GM18870 (cell line): ENCODE results near the gene NDOR1.

Experiments
- ATAC-seq: cut with Tn5 transposase; IDR thresholded peaks from one replicate; pipeline ENCODE4 v1.9.1; 2021; ENCODE audit warnings: moderate library complexity; ENCODE audit not compliant: unreplicated experiment

Gene NDOR1

GRCh38 chr9:137205126-137206069 is at the start of gene NDOR1, which contains the start of gene TMEM203:
Gene NDOR1 (plus strand): TSS chr9:137205700. CDS start chr9:137205778, 78 bp downstream.
Gene TMEM203 (minus strand): TSS chr9:137205648. CDS start chr9:137205414, 234 bp downstream.
- no peak for ATAC-seq

- ATAC-seq, result no peak
Measured at GRCh38 chr9:137156567-137157375, 48.7 kb upstream of the NDOR1 start.

- ATAC-seq, result no peak
Measured at GRCh38 chr9:137157618-137158415, 47.7 kb upstream of the NDOR1 start.

GRCh38 chr9:137158625-137159024 is 46.9 kb upstream of the NDOR1 start:
- no peak for ATAC-seq

GRCh38 chr9:137159105-137160053 is 46.1 kb upstream of the NDOR1 start:
- no peak for ATAC-seq

- no peak for ATAC-seq
Measured at GRCh38 chr9:137160054-137160425, 45.5 kb upstream of the NDOR1 start.

GRCh38 chr9:137160716-137161557 is 44.6 kb upstream of the NDOR1 start:
- no peak for ATAC-seq

GRCh38 chr9:137161558-137162486 is 43.7 kb upstream of the NDOR1 start:
- ATAC-seq, result no peak

GRCh38 chr9:137162505-137163364 is 42.8 kb upstream of the NDOR1 start:
- ATAC-seq, result no peak

GRCh38 chr9:137163365-137163715 is 42.2 kb upstream of the NDOR1 start:
- ATAC-seq, result no peak

- ATAC-seq, result no peak
Measured at GRCh38 chr9:137163805-137164204, 41.7 kb upstream of the NDOR1 start.

GRCh38 chr9:137164370-137165249 is 40.9 kb upstream of the NDOR1 start:
- ATAC-seq, result no peak

- no peak for ATAC-seq
Measured at GRCh38 chr9:137165250-137165836, 40.2 kb upstream of the NDOR1 start.

- ATAC-seq, result no peak
Measured at GRCh38 chr9:137166380-137167229, 38.9 kb upstream of the NDOR1 start.

GRCh38 chr9:137167277-137167746 is 38.2 kb upstream of the NDOR1 start:
- ATAC-seq, result no peak
